K562 (cell line): ENCODE data around the gene SETD7. TPM values are rescaled to one million over a fixed set of nuclear protein-coding genes. Genes with fewer than 3 reads are reported as not detected.

Source experiments
- CHD2 ChIP-seq: IDR thresholded peaks from 2 replicates; pipeline ENCODE4 v1.6.1; 2011; ENCODE audit warnings: low read depth, low read length
- E4F1 ChIP-seq: fragments of 250-450 bp; sonication (Bioruptor Pico); IDR thresholded peaks from 2 replicates; pipeline ENCODE4 v1.5.0; 2021; ENCODE audit warnings: mild to moderate bottlenecking, borderline replicate concordance
- HDAC6 ChIP-seq: IDR thresholded peaks from 2 replicates; pipeline ENCODE4 v1.6.1; 2012; ENCODE audit warnings: low read depth, mild to moderate bottlenecking, control low read depth, inconsistent platforms, low read length, moderate library complexity
- MCM2 ChIP-seq: fragments of 450-650 bp; IDR thresholded peaks from 2 replicates; pipeline ENCODE4 v1.6.1; 2017; ENCODE audit warnings: low read depth, mild to moderate bottlenecking
- MEIS2 ChIP-seq: fragments of 450-650 bp; IDR thresholded peaks from 2 replicates; pipeline ENCODE4 v1.6.1; 2014; ENCODE audit warnings: mild to moderate bottlenecking; ENCODE audit not compliant: partially characterized antibody
- PRPF4 ChIP-seq: fragments of 200-400 bp; formaldehyde crosslinking; IDR thresholded peaks from one replicate; pipeline ENCODE4 v1.6.1; 2017; ENCODE audit warnings: low read length, low read depth, mild to moderate bottlenecking; ENCODE audit not compliant: insufficient read depth, poor library complexity, severe bottlenecking
- SPI1 ChIP-seq: IDR thresholded peaks from 2 replicates; pipeline ENCODE4 v1.6.1; 2011; ENCODE audit warnings: low read depth, low read length, control low read depth, borderline replicate concordance
- XRCC5 ChIP-seq: fragments of 200-400 bp; formaldehyde crosslinking; IDR thresholded peaks from 2 replicates; pipeline ENCODE4 v1.6.1; 2017; ENCODE audit warnings: low read depth, mild to moderate bottlenecking, low read length
- ZNF12 ChIP-seq: sonication (generic); formaldehyde crosslinking; IDR thresholded peaks from 2 replicates; pipeline ENCODE4 v1.4.0; 2020; ENCODE audit warnings: mild to moderate bottlenecking, missing genetic modification reagents
- ZNF224 ChIP-seq: sonication (generic); formaldehyde crosslinking; IDR thresholded peaks from 2 replicates; pipeline ENCODE4 v1.8.0; 2022; ENCODE audit warnings: mild to moderate bottlenecking, missing genetic modification reagents
- ZNF280B ChIP-seq: fragments of 250-450 bp; sonication (Bioruptor Pico); IDR thresholded peaks from 2 replicates; pipeline ENCODE4 v1.5.1; 2021; ENCODE audit warnings: mild to moderate bottlenecking
- ZNF76 ChIP-seq: fragments of 250-450 bp; sonication (Bioruptor Pico); IDR thresholded peaks from 2 replicates; pipeline ENCODE4 v1.4.0; 2020; ENCODE audit warnings: mild to moderate bottlenecking, moderate library complexity, borderline replicate concordance
- ZNF766 ChIP-seq: fragments of 200-800 bp; sonication (Bioruptor generic); conservative IDR thresholded peaks from 2 replicates; pipeline ENCODE4 v1.6.1; 2016; ENCODE audit warnings: missing genetic modification characterization, missing compliant biosample characterization
- polyA plus RNA-seq, 8 experiments: library from polyadenylated mRNA; depleted of rRNA in 4 of 8; stranded (reverse) in 5 of 8; unstranded in 3 of 8; fragments of >200 nt; fragmentation: Nextera tagmentation in 2 of 8; fragmentation: Illumina TruSeq in 1 of 8; extraction: Ambion mirVana in 2 of 8; extraction: Trizol in 1 of 8; gene quantifications; 2 replicates each; pipeline versions ENCODE4 v1.2.1 to v1.2.3, GENCODE V29; 2011 to 2014; ENCODE audit warnings: inconsistent platforms in 1 of 8, missing spikeins in 1 of 8
- total RNA-seq, 7 experiments: library from RNA; depleted of rRNA in 6 of 7; stranded (reverse); fragments of >200 nt in 6 of 7; fragmentation: Illumina TruSeq in 2 of 7; extraction: Trizol in 2 of 7; gene quantifications; 2 replicates each; pipeline versions ENCODE4 v1.2.1 to v1.2.3, GENCODE V29; 2011 to 2021; ENCODE audit warnings: low replicate concordance in 1 of 7
- TF ChIP-seq, protein P1 (sequence below), 2 experiments: fragments of 450-650 bp in 1 of 2; sonication (generic) in 1 of 2; formaldehyde crosslinking in 1 of 2; IDR thresholded peaks; 2 replicates each; pipeline versions ENCODE4 v1.7.1 to v1.9.0; 2016 to 2022; ENCODE audit warnings: inconsistent platforms in 1 of 2, mild to moderate bottlenecking in 1 of 2, missing genetic modification reagents in 1 of 2

Gene SETD7
- total and polyA plus RNA-seq, 9 of the 15 experiments (the other 6 are each of a cell fraction or from before 2014, with no cell fraction given): 0.37 to 2.4 (median 1.7) TPM

DNA sequence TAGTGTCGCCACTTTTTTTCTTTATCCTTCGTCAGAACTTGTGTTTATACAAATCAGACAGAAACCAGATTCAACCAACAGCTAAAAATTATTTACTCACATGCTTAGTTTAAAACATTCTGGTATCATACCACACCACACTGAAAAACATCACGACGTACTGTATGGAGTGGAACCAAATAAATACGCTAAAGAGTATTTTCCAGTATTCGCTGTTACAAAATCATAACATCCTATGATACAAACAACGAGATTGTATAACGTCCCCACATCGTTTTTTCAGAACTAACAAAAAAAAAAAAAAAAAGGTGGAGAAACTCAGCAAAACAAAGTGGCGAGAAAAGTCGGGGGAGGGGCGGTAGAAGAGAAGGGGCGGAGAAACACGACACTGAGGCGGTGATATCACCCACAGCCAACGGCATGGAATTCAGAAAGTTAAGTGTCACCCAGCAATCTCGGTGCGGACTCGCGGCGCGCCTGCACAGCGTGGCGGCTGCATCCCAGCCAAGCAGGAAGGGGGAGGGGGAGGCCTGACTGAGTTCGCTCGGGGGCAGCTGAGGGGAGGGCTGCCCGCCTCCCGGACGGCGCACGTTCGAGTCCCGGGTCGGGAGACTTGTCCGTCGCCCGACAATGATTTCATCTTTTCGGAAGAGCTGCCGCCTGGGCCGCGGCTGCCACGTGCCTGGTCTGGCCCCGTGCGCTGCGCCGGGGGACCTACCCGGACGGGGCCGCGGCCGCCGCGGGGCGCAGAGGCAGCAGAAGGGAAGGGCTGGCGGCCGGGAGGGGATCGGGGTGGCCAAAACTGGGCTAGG is 920 bp downstream of the SETD7 start (continued):
- TF ChIP-seq, protein P1, sequence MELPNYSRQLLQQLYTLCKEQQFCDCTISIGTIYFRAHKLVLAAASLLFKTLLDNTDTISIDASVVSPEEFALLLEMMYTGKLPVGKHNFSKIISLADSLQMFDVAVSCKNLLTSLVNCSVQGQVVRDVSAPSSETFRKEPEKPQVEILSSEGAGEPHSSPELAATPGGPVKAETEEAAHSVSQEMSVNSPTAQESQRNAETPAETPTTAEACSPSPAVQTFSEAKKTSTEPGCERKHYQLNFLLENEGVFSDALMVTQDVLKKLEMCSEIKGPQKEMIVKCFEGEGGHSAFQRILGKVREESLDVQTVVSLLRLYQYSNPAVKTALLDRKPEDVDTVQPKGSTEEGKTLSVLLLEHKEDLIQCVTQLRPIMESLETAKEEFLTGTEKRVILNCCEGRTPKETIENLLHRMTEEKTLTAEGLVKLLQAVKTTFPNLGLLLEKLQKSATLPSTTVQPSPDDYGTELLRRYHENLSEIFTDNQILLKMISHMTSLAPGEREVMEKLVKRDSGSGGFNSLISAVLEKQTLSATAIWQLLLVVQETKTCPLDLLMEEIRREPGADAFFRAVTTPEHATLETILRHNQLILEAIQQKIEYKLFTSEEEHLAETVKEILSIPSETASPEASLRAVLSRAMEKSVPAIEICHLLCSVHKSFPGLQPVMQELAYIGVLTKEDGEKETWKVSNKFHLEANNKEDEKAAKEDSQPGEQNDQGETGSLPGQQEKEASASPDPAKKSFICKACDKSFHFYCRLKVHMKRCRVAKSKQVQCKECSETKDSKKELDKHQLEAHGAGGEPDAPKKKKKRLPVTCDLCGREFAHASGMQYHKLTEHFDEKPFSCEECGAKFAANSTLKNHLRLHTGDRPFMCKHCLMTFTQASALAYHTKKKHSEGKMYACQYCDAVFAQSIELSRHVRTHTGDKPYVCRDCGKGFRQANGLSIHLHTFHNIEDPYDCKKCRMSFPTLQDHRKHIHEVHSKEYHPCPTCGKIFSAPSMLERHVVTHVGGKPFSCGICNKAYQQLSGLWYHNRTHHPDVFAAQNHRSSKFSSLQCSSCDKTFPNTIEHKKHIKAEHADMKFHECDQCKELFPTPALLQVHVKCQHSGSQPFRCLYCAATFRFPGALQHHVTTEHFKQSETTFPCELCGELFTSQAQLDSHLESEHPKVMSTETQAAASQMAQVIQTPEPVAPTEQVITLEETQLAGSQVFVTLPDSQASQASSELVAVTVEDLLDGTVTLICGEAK (IDR thresholded peaks at IDR 0.05): no peak
- TF ChIP-seq, protein P1 (CRISPR knock-in tag; IDR thresholded peaks at IDR 0.05): no peak
- TF ChIP-seq SPI1: no peak
- no peak for TF ChIP-seq E4F1 (CRISPR knock-in tag)
- TF ChIP-seq ZNF766 (CRISPR knock-in tag): no peak
- TF ChIP-seq PRPF4: no peak
- TF ChIP-seq MCM2: no peak
- no peak for TF ChIP-seq ZNF224 (CRISPR knock-in tag)
- no peak; the same call in 1 of the 2 replicates for TF ChIP-seq HDAC6
- 0 out of 2 replicates have a peak, but pooled peaks have one; percentile 20 for TF ChIP-seq XRCC5
- TF ChIP-seq ZNF280B (CRISPR knock-in tag): no peak
- TF ChIP-seq MEIS2: peak; percentile 9
- TF ChIP-seq CHD2: no peak; the same call in 1 of the 2 replicates
- TF ChIP-seq ZNF76 (CRISPR knock-in tag): no peak
- TF ChIP-seq ZNF12 (CRISPR knock-in tag): no peak
